ENCODE measurements around the gene CPN2. TPM values are rescaled to one million over a fixed set of nuclear protein-coding genes. Genes with fewer than 3 reads are reported as not detected.

CPN2 gene
- polyA plus RNA-seq, 1 donor from 2014 or later: not detected

GRCh38 chr3:194293546-194294198, 57.5 kb downstream of the CPN2 start:
- TF ChIP-seq REST (IDR thresholded peaks at IDR 0.05; ENCODE audit: borderline replicate concordance) (no peak), TAF1 (IDR thresholded peaks at IDR 0.05; ENCODE audit: low read depth) (no peak), EP300 (conservative IDR thresholded peaks at IDR 0.05; ENCODE audit: poor library complexity, severe bottlenecking) (no peak), EZH2 (IDR thresholded peaks at IDR 0.05; ENCODE audit: borderline replicate concordance, insufficient read depth, low read length, poor library complexity, severe bottlenecking) (no peak), POLR2AphosphoS5 (IDR thresholded peaks at IDR 0.05) (no peak), SMC3 (conservative IDR thresholded peaks at IDR 0.05; ENCODE audit: poor library complexity) (no peak), CTCF (IDR thresholded peaks at IDR 0.05; ENCODE audit: poor library complexity, severe bottlenecking) (no peak), RAD21 (conservative IDR thresholded peaks at IDR 0.05) (no peak), MXI1 (conservative IDR thresholded peaks at IDR 0.05; ENCODE audit: poor library complexity, severe bottlenecking) (no peak)
- Histone ChIP-seq H2AFZ (ENCODE audit: low read depth, low read length) (no peak overlapping the region), H3K9me2 (ENCODE audit: insufficient read depth, low read length) (no peaks in the 10 kb centered on the region), H3F3A (ENCODE audit: insufficient read depth, low read length, poor library complexity, severe bottlenecking) (no peaks in the 10 kb centered on the region), H3K9ac (ENCODE audit: low read length) (no peak overlapping the region), H4K20me1 (ENCODE audit: insufficient read depth) (no peaks in the 10 kb centered on the region), H3K27me3 (ENCODE audit: insufficient read depth, low read depth, low read length) (peaks cover 13% of the 10 kb centered on the region), H3K27ac (ENCODE audit: low read length) (no peak overlapping the region), H3K79me2 (replicated peaks; ENCODE audit: insufficient read depth, low read length) (no peaks in the 10 kb centered on the region), H3K9me3 (ENCODE audit: low read length) (no peaks in the 10 kb centered on the region), H3K4me3 (ENCODE audit: low read length) (no peak overlapping the region), H3K4me2 (ENCODE audit: low read length) (no peak overlapping the region), H3K36me3 (ENCODE audit: insufficient read depth, low read length) (no peaks in the 10 kb centered on the region)

DNA sequence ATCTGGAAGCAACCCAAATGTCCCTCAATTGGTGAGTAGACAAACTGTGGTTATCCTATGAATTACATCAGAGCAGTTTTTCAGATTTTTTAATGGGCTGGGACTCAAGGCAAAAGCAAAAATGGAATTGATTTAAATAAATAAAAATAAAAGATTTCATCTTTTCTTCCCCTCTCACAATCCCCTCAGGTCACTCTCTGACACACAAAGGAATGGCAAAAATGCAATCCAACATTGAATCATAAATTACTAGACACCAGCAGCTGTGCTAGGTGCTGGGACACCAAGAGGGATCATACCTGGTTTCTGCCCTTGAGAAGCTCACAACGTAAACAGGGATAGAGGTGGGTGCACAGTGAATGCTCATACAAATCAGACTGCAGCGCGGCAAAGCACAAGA, 58.8 kb downstream of the CPN2 start:
- peaks cover 11% of the 10 kb centered on the region for H3K27me3 ChIP-seq (ENCODE audit: insufficient read depth, low read depth, low read length)
- no peak overlapping the region for H2AFZ ChIP-seq (ENCODE audit: low read depth, low read length)
- H3K9ac ChIP-seq (ENCODE audit: low read length): no peak overlapping the region
- no peaks in the 10 kb centered on the region for H4K20me1 ChIP-seq (ENCODE audit: insufficient read depth)
- TF ChIP-seq EZH2 (IDR thresholded peaks at IDR 0.05; ENCODE audit: borderline replicate concordance, insufficient read depth, low read length, poor library complexity, severe bottlenecking) (no peak), SMC3 (conservative IDR thresholded peaks at IDR 0.05; ENCODE audit: poor library complexity) (no peak), POLR2AphosphoS5 (IDR thresholded peaks at IDR 0.05) (no peak), EP300 (conservative IDR thresholded peaks at IDR 0.05; ENCODE audit: poor library complexity, severe bottlenecking) (no peak), RAD21 (conservative IDR thresholded peaks at IDR 0.05) (no peak), CTCF (IDR thresholded peaks at IDR 0.05; ENCODE audit: poor library complexity, severe bottlenecking) (no peak), TAF1 (IDR thresholded peaks at IDR 0.05; ENCODE audit: low read depth) (no peak), REST (IDR thresholded peaks at IDR 0.05; ENCODE audit: borderline replicate concordance) (no peak), MXI1 (conservative IDR thresholded peaks at IDR 0.05; ENCODE audit: poor library complexity, severe bottlenecking) (no peak)
- no peaks in the 10 kb centered on the region for H3K36me3 ChIP-seq (ENCODE audit: insufficient read depth, low read length)
- H3K4me3 ChIP-seq (ENCODE audit: low read length): no peak overlapping the region
- H3K9me3 ChIP-seq (ENCODE audit: low read length): no peaks in the 10 kb centered on the region
- no peak overlapping the region for H3K27ac ChIP-seq (ENCODE audit: low read length)
- no peak overlapping the region for H3K4me2 ChIP-seq (ENCODE audit: low read length)
- H3K9me2 ChIP-seq (ENCODE audit: insufficient read depth, low read length): no peaks in the 10 kb centered on the region
- H3F3A ChIP-seq (ENCODE audit: insufficient read depth, low read length, poor library complexity, severe bottlenecking): no peaks in the 10 kb centered on the region
- H3K79me2 ChIP-seq (replicated peaks; ENCODE audit: insufficient read depth, low read length): no peaks in the 10 kb centered on the region
